HG03432 (cell line): ENCODE measurements around the gene PAM16.
"Not testable (repeated sequence)": the region's sequence is repeated elsewhere in the genome, so short reads cannot be mapped to it uniquely, and the experiment has no call there.

Experiments
- ATAC-seq: cut with Tn5 transposase; IDR thresholded peaks from one replicate; pipeline ENCODE4 v1.9.1; 2021; ENCODE audit warnings: mild to moderate bottlenecking, moderate library complexity; ENCODE audit not compliant: unreplicated experiment

PAM16 gene

DNA sequence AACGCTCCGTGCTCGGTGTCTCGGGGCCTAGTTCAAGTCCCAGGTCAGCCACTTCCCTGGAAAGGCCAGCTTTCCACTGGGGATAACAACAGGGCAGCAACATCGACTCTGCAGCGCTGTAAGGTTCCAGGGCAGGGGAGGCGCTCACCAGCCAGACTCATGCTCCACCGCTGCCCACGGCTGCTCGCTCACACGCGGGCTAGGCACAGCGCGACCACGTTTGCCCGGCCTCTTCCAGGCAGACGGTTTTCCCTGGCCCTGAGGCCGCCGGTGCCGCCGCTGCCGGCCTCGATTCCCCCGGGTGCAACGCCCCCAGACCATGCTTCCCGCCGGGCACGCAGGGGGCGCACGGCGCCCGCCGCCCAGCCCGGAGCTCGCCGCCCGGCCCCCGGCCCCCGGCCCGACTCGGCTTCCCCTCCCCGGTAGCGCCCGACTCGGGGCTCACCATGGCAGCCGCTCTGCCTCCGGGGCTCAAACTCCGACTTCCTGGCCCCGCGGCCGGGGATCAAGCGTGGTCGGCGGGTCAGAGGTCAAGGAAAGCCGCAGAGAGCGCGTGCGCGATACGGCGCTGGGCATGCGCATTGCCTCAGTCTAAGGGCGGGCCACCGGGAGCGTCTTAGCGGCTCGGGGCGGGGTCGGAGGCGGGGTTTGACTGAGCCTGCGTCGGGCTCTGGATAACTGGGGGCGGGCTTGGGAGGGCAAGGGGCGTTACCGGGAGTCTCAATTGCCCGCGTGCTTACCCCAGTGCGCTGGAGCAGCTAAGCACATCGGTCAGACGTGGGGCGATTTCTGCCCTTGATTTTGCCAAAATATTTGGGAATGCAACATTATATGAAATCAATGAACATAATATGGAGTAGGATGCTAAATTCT is at the start of gene PAM16:
Gene PAM16, minus strand, starts transcription at position 535 of the 873 bp plus-strand sequence. Its CDS starts 87 bp downstream, at position 448.
- ATAC-seq, result peak; percentile 90

GRCh38 chr16:4399001-4399730 is 48.0 kb upstream of the PAM16 start:
- ATAC-seq, result no peak

- no peak for ATAC-seq
Observed at GRCh38 chr16:4395055-4395726, 44.1 kb upstream of the PAM16 start.

DNA sequence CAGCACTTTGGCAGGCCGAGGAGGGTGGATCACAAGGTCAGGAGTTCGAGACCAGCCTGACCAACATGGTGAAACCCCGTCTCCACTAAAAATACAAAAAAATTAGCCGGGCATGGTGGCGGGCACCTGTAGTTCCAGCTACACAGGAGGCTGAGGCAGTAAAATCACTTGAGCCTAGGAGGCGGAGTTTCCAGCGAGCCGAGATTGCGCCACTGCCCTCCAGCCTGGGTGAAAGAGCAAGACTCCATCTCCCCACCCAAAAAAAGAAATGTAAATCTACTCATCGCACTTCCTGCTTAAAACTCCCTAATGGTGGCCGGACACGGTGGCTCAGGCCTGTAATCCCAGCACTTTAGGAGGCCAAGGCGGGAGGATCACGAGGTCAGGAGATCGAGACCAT is 42.7 kb upstream of the PAM16 start:
- ATAC-seq, result not testable (repeated sequence)

- no peak for ATAC-seq
Observed at GRCh38 chr16:4393240-4393600, 42.1 kb upstream of the PAM16 start.

GRCh38 chr16:4392382-4393239 is 41.5 kb upstream of the PAM16 start:
- no peak for ATAC-seq

GRCh38 chr16:4391631-4392381 is 40.7 kb upstream of the PAM16 start:
- ATAC-seq, result no peak

- ATAC-seq, result no peak
Observed at GRCh38 chr16:4390266-4391260, 39.4 kb upstream of the PAM16 start.

DNA sequence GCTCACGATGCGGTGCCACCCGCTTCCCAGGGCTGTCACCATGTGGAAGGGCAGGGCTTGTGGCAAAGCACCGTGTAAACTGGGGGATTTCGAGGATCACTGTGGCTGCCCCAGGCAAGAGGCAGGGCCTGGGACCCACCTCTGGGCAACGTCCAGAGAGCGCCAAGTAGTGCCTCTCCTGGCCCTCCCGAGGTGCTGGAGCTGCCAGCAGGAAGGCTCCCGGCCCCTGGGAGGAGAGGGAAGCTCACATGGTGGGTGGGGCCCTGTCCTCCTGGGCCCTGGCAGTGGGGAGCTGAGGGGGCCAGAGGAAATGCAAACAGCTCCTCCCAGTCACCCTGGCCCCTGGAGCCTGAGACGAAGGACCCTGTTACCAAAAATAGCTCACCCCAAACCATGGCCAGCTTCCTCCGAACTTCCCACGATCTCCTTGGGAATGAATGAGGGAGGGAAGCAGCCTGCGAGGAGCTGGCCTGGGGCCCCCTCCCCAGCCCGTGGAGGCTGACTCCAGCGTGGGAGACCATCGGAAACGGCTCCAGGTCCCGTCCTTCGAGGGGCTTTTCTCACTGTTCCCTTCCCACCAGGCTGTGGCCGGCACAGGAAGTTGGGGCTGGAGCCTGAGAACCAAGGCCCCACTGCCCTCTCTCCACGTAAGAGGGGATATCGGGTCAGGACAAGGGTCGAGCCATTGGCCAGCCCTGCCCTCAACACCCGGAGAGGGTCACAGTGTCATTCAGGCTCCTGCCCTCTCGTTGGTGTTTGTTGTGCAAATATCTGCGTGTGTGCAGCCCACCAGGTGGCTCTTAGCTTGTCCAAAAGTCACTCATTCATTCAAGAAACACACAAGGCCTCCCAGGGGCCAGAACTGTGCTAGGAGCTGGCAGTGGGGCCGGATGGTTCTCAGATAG is 38.2 kb upstream of the PAM16 start:
- no peak for ATAC-seq

DNA sequence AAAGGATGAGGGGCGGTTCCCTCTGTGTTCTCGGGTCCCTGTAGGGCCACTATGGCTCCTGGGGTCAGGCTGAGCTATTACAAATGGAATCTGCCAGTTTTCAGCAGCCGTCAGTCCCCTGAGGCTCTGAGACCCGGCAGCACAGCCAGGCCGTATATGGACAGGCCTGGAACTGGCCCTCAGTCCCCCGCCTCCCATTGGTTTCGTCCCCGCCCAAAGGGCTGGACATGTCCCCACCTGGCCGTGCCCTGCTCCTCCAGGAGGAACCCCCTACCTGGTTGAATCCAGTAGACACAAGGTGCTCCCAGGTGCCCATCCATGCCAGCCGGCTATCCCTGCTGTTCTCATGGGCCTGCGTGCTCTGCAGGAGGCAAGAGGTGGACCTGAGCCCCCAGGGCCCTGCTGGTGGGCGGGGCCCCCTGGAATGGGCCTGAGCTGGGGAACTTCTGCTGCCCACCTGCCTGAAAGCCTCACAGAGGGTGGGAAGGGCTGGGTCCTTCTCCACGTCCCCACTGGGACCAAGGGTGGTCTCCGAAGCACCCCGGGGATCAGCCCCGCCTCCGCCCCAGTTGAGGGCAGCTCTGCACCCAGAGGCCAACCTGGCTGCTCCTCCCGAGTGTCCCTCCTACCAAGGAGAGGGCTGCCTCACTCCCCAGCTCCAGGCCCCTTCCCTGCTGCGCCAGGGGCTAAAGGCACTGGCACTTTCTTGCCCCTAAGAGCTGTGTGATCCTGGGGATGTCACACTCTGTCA is 37.3 kb upstream of the PAM16 start:
- ATAC-seq, result no peak

GRCh38 chr16:4387781-4388180 is 36.7 kb upstream of the PAM16 start:
- no peak for ATAC-seq

- ATAC-seq, result no peak
Observed at GRCh38 chr16:4386951-4387565, 35.9 kb upstream of the PAM16 start.

DNA sequence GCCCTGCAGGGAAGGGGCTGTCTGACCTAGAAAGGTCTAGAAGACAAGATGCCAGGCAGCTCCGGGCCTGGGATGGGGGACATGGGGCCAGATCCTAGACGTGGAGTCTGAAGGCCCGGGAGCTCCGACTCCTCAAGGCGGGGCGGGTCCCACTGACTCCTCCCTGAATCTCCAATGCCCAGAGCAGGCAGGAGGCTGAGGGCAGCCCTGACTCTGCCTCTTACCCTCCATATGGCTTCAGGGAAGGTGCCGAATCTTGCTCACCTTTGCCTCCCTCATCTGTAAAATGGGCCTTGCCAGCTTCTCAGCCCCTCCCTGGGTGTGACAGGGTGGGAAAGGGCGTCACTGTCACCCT is 35.3 kb upstream of the PAM16 start:
- no peak for ATAC-seq

DNA sequence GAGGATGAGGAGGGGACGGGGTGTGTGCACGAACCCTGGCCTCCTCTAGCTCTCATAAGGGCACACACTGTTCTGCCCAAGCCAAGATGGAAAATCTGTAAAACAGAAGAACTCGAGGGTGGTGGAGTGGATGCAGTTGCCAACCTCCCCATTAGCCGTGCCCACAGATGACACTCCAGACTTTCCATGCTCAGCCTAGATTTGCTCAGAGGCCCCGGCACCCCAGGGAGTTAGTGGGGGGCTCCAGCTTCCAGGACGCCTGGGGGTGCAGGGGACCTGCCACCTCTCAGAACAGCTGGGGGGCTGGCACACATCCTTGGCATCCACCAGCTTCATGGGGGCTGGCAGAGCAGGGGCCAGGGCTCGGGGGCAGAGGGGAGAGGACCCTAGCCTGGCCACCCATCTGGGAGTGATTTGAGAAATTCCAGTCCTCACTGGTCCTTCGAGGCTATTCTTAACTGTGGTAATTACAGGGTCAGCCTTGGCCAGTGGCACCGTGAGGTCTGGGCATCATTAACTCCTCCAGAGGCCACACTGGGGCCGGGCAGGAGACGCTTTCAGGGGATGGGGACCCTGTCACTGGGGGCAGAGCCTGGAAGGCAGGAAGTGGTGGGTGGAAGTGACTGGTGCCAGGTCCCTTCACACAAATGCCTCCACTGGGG is 34.8 kb upstream of the PAM16 start:
- ATAC-seq, result no peak

DNA sequence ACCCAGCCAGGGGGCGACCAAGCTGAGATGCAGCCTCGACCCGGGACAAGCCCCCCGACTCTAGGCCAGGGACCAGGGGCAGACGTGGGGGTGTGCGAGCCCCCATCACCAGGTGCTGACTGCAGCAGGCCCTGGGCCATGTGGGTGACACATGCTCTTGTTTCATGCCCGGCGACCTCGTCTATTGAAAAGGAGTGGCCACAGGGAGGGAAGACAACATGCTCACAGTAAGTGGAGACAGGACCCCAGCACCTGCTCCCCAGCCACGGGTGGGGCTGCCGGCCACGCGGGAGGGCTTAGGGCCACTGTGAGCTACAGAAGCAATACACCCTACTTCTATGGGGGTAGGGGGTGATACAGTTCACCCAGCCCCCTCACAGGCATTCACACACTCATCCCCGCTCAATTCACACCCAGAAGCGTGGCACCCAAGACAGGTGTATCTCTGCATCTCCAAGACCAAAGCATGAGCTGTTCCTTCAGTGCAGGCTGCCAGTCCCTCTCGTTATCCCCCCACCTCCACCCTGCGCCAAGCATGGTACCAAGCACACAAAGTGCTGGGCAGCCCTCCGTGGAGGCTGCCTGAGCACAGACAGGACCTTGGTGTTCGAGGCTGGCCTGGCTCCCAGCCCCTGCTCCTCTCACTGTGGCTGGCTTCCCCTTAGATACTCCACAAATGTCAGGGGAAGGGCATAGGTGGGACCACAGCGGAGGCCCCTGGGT is 34.1 kb upstream of the PAM16 start:
- no peak for ATAC-seq
